Measurements from ENCODE around the gene POC1A. TPM values are rescaled to one million over a fixed set of nuclear protein-coding genes. Genes with fewer than 3 reads are reported as not detected.

Gene POC1A
- total and polyA plus RNA-seq, 2 of the 4 experiments (the other 2 are of a cell fraction), result 10.6 to 11.5 TPM

DNA sequence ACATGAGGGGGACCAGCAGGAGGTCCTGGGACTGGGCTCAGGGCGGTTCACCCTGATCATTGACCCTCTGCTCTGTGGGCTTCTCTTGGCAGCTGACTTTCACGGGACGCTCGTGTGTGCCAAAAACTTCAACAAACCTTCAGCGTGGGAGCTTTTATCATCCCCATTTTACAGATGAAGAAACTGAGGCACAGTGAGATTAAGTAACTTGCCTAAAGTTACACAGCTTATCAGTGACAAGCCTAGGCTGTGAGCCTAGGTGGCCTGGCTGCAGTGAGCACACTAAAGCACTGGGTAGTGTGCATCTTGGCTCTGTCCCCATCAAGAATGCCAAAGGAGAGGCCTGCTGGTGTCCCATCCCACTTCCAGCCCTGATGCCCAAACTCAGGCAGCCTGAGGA is 74.3 kb downstream of the POC1A start:
- CTCF ChIA-PET, result no interaction called here
- no TSS peak for BruUV-seq (replicated peaks)
- no peaks in the 10 kb centered on the region for H3K27me3 ChIP-seq (ENCODE audit: control insufficient read depth, insufficient read depth, low read length)

More for the DNA sequence above, 74.3 kb downstream of the POC1A start:
- H3K4me3 ChIP-seq (ENCODE audit: insufficient read depth, low read depth, low read length), result no peak overlapping the region
- no peak overlapping the region for H2BK15ac ChIP-seq (ENCODE audit: low read depth, low read length)
- no peak overlapping the region for H3K18ac ChIP-seq (ENCODE audit: low read depth, low read length)
- H2BK120ac ChIP-seq (ENCODE audit: low read depth, low read length), result no peak overlapping the region
- POLR2A ChIA-PET (ENCODE audit: unreplicated experiment), result no interaction called here
- H2AFZ ChIP-seq (replicated peaks; ENCODE audit: low read length, poor library complexity), result peak overlapping the region; percentile 58
- TF ChIP-seq NFE2L2 (IDR thresholded peaks at IDR 0.05; ENCODE audit: low read depth, low read length), result no peak
- TF ChIP-seq CTCF (conservative IDR thresholded peaks at IDR 0.05; ENCODE audit: low read depth, low read length), result no peak
- TF ChIP-seq POLR2A (IDR thresholded peaks at IDR 0.05; ENCODE audit: low read depth, low read length), result no peak
- no peak for TF ChIP-seq MAFK (IDR thresholded peaks at IDR 0.05; ENCODE audit: low read depth, low read length)
- TF ChIP-seq SMC3 (IDR thresholded peaks at IDR 0.05; ENCODE audit: low read depth, low read length), result no peak
- TF ChIP-seq ELK1 (IDR thresholded peaks at IDR 0.05; ENCODE audit: borderline replicate concordance, low read depth, low read length), result no peak
- TF ChIP-seq, protein P1, sequence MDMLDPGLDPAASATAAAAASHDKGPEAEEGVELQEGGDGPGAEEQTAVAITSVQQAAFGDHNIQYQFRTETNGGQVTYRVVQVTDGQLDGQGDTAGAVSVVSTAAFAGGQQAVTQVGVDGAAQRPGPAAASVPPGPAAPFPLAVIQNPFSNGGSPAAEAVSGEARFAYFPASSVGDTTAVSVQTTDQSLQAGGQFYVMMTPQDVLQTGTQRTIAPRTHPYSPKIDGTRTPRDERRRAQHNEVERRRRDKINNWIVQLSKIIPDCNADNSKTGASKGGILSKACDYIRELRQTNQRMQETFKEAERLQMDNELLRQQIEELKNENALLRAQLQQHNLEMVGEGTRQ (IDR thresholded peaks at IDR 0.05; ENCODE audit: low read depth, low read length), result no peak
- TF ChIP-seq CHD1 (IDR thresholded peaks at IDR 0.05; ENCODE audit: low read depth, low read length), result no peak
- TF ChIP-seq CEBPB (IDR thresholded peaks at IDR 0.05; ENCODE audit: low read depth, low read length), result no peak
- no peak for TF ChIP-seq BHLHE40 (IDR thresholded peaks at IDR 0.05; ENCODE audit: low read depth, low read length)
- no peak for TF ChIP-seq RFX5 (IDR thresholded peaks at IDR 0.05; ENCODE audit: low read depth, low read length)
- TF ChIP-seq FOS (IDR thresholded peaks at IDR 0.05; ENCODE audit: low read depth, low read length), result no peak
- TF ChIP-seq RAD21 (IDR thresholded peaks at IDR 0.05; ENCODE audit: low read length), result no peak
- no peaks in the 10 kb centered on the region for H3K36me3 ChIP-seq (ENCODE audit: control insufficient read depth, insufficient read depth, low read length)
- H3K4me2 ChIP-seq (ENCODE audit: low read depth, low read length), result no peak overlapping the region
- H2AK5ac ChIP-seq (ENCODE audit: low read depth, low read length), result no peak overlapping the region
- no peak overlapping the region for H3K14ac ChIP-seq (replicated peaks; ENCODE audit: low read depth, low read length)
- H4K91ac ChIP-seq (ENCODE audit: insufficient read depth, low read depth, low read length), result no peak overlapping the region
- dilution Hi-C loops (cut with HindIII; ENCODE audit: low sequenced_read_pairs, unreplicated experiment), result no loop called here
- H3K9me3 ChIP-seq (ENCODE audit: control insufficient read depth, insufficient read depth, low read length), result no peaks in the 10 kb centered on the region
- no peak overlapping the region for H3K56ac ChIP-seq (ENCODE audit: extremely low read depth, insufficient read depth, low read length)
- H3K23ac ChIP-seq (ENCODE audit: low read depth, low read length), result no peak overlapping the region
- no CpG with 5 or more reads among the region's 5 CpGs for WGBS, 2 experiments (ENCODE audit: extremely low coverage in 2 of 2, insufficient read length in 1 of 2)
- H4K20me1 ChIP-seq (ENCODE audit: insufficient read depth, low read length), result no peaks in the 10 kb centered on the region
- no peak overlapping the region for H4K8ac ChIP-seq (ENCODE audit: low read depth in 2 of 2, low read length in 2 of 2)
- H3K9ac ChIP-seq (ENCODE audit: low read depth, low read length), result no peak overlapping the region
- H3K79me1 ChIP-seq (ENCODE audit: low read depth in 1 of 2, low read length in 2 of 2), result no peaks in the 10 kb centered on the region
- no peak overlapping the region for H2AK9ac ChIP-seq (replicated peaks; ENCODE audit: low read depth, low read length, poor library complexity)
- H2BK20ac ChIP-seq (ENCODE audit: low read depth, low read length), result no peak overlapping the region
- H3K4ac ChIP-seq (ENCODE audit: low read depth, low read length), result no peak overlapping the region
- H4K5ac ChIP-seq (ENCODE audit: low read depth, low read length), result no peak overlapping the region
- in situ Hi-C loops (cut with MboI; ENCODE audit: low sequenced_read_pairs), result no loop called here
- DNase-seq (no peak), ATAC-seq (ENCODE audit: low read depth) (no peak)
- H2BK5ac ChIP-seq (ENCODE audit: low read depth, low read length, poor library complexity, severe bottlenecking), result no peak overlapping the region
- H3K9me1 ChIP-seq (ENCODE audit: insufficient read depth, low read length), result peaks cover 3% of the 10 kb centered on the region; the same call in 1 of the 2 replicates
- H3K4me1 ChIP-seq (ENCODE audit: control insufficient read depth, insufficient read depth, low read length), result peaks cover 3% of the 10 kb centered on the region; the same call in 1 of the 2 replicates
- intact Hi-C loops (cut with micrococcal nuclease), result no loop called here
- no peak overlapping the region for H3K27ac ChIP-seq (ENCODE audit: insufficient read depth, low read length)

Data from IMR-90 (cell line).